ENCODE measurements around the gene KCNMA1.

DNA sequence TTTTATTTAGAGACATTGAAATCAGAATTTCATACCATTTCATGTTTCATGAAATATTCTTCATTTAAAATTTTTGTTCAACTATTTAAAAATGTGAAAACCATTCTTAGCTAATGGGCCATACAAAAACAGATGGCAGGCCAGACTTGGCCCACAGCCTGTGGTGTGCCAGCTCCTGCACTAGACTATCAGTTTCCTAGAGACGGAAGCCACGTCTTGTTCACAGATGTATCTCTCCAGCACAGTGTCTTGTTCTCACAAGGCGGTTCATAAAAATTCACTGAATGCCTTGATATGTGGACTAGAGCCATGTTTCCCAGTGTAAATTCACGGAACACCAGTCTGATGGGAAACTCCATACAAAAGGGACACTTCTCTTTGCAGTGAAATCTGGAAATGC is 216.0 kb downstream of the KCNMA1 start:
- TF ChIP-seq CEBPB (IDR thresholded peaks at IDR 0.05) = no peak
- TF ChIP-seq NFIC (IDR thresholded peaks at IDR 0.05) = no peak
- no peak for TF ChIP-seq RAD21 (IDR thresholded peaks at IDR 0.05; ENCODE audit: low read depth)
- no peak for TF ChIP-seq EP300 (IDR thresholded peaks at IDR 0.05; ENCODE audit: borderline replicate concordance)
- no peak for TF ChIP-seq FOXM1 (IDR thresholded peaks at IDR 0.05; ENCODE audit: borderline replicate concordance, low read depth)

All from Ishikawa (cell line).